IMR-90 (cell line): Measurements from ENCODE around the gene ACADS. TPM values are rescaled to one million over a fixed set of nuclear protein-coding genes. Genes with fewer than 3 reads are reported as not detected.

ENCODE experiments used
- ATAC-seq: fragments of 200-7000 bp; cut with Tn5 transposase; 2 replicates; pipeline ENCODE4 v1.9.1; 2020; ENCODE audit warnings: low read depth, mild to moderate bottlenecking, moderate library complexity
- BruUV-seq: library from RNA; stranded (reverse); fragments of 400-500 nt; replicated peaks from 2 replicates; lab custom pipeline; 2021; lab: Mats Ljungman, UMichigan
- CTCF ChIA-PET: fragments of 300-600 bp; formaldehyde crosslinking; extraction: SDS; loops from one replicate; lab custom pipeline; 2021; ENCODE audit warnings: antibody characterized with exemption; lab: Yijun Ruan, JAX
- POLR2A ChIA-PET: fragments of 300-600 bp; sonication (Branson Sonifier 250); formaldehyde crosslinking; loops from one replicate; lab custom pipeline; 2022; ENCODE audit warnings: antibody characterized with exemption; ENCODE audit not compliant: unreplicated experiment; lab: Charles Lee
- DNase-seq: peaks from one replicate; pipeline ENCODE4 v3.0.0; 2013
- H2AFZ ChIP-seq: replicated peaks from 2 replicates; pipeline ENCODE3; 2013; ENCODE audit warnings: low read length, mild to moderate bottlenecking; ENCODE audit not compliant: poor library complexity
- H2AK5ac ChIP-seq: 2 replicates; pipeline ENCODE4 v1.6.1; 2013; ENCODE audit warnings: low read depth, low read length, inconsistent platforms
- H2AK9ac ChIP-seq: replicated peaks from 2 replicates; pipeline ENCODE3; 2013; ENCODE audit warnings: mild to moderate bottlenecking, low read depth, low read length, moderate library complexity; ENCODE audit not compliant: poor library complexity
- H2BK120ac ChIP-seq: 2 replicates; pipeline ENCODE4 v1.6.1; 2013; ENCODE audit warnings: low read depth, low read length, inconsistent platforms
- H2BK15ac ChIP-seq: 3 replicates; pipeline ENCODE4 v1.6.1; 2013; ENCODE audit warnings: low read depth, low read length, inconsistent platforms
- H2BK20ac ChIP-seq: 2 replicates; pipeline ENCODE4 v1.6.1; 2013; ENCODE audit warnings: low read depth, mild to moderate bottlenecking, inconsistent platforms, low read length, moderate library complexity
- H2BK5ac ChIP-seq: 2 replicates; pipeline ENCODE4 v1.6.1; 2013; ENCODE audit warnings: mild to moderate bottlenecking, low read depth, low read length, inconsistent platforms; ENCODE audit not compliant: poor library complexity, severe bottlenecking
- H3K14ac ChIP-seq: replicated peaks from 2 replicates; pipeline ENCODE4 v1.6.1; 2013; ENCODE audit warnings: low read depth, low read length, inconsistent platforms
- H3K18ac ChIP-seq: 2 replicates; pipeline ENCODE4 v1.6.1; 2013; ENCODE audit warnings: low read depth, low read length, control low read depth
- H3K23ac ChIP-seq: 2 replicates; pipeline ENCODE4 v1.6.1; 2013; ENCODE audit warnings: low read depth, low read length, inconsistent platforms
- H3K27ac ChIP-seq: 2 replicates; pipeline ENCODE4 v1.5.1; 2013; ENCODE audit warnings: mild to moderate bottlenecking, control low read depth, low read length; ENCODE audit not compliant: insufficient read depth
- H3K27me3 ChIP-seq: 2 replicates; pipeline ENCODE4 v1.6.1; 2013; ENCODE audit warnings: low read length; ENCODE audit not compliant: control insufficient read depth, insufficient read depth
- H3K36me3 ChIP-seq: 2 replicates; pipeline ENCODE4 v1.6.1; 2013; ENCODE audit warnings: low read length, mixed read lengths; ENCODE audit not compliant: control insufficient read depth, insufficient read depth
- H3K4ac ChIP-seq: 2 replicates; pipeline ENCODE4 v1.6.1; 2013; ENCODE audit warnings: low read depth, low read length, inconsistent platforms
- H3K4me1 ChIP-seq: 2 replicates; pipeline ENCODE4 v1.6.1; 2013; ENCODE audit warnings: low read length, mixed read lengths; ENCODE audit not compliant: control insufficient read depth, insufficient read depth
- H3K4me2 ChIP-seq: 2 replicates; pipeline ENCODE4 v1.6.1; 2013; ENCODE audit warnings: low read depth, mild to moderate bottlenecking, control low read depth, low read length, moderate library complexity
- H3K4me3 ChIP-seq: 2 replicates; pipeline ENCODE4 v1.5.1; 2013; ENCODE audit warnings: low read depth, mild to moderate bottlenecking, control low read depth, low read length, moderate library complexity; ENCODE audit not compliant: insufficient read depth
- H3K56ac ChIP-seq: 2 replicates; pipeline ENCODE4 v1.6.1; 2013; ENCODE audit warnings: low read length, inconsistent platforms; ENCODE audit not compliant: insufficient read depth; ENCODE audit errors: extremely low read depth
- H3K79me1 ChIP-seq, 2 experiments: 2 replicates each; pipeline ENCODE4 v1.6.1; 2013; ENCODE audit warnings: low read length in 2 of 2, inconsistent platforms in 1 of 2, low read depth in 1 of 2
- H3K9ac ChIP-seq: 2 replicates; pipeline ENCODE4 v1.6.1; 2013; ENCODE audit warnings: low read depth, low read length, control low read depth
- H3K9me1 ChIP-seq: 2 replicates; pipeline ENCODE4 v1.6.1; 2013; ENCODE audit warnings: low read length, inconsistent platforms; ENCODE audit not compliant: insufficient read depth
- H3K9me3 ChIP-seq: 2 replicates; pipeline ENCODE4 v1.6.1; 2013; ENCODE audit warnings: low read length; ENCODE audit not compliant: control insufficient read depth, insufficient read depth
- H4K20me1 ChIP-seq: 2 replicates; pipeline ENCODE4 v1.6.1; 2013; ENCODE audit warnings: low read length, inconsistent platforms; ENCODE audit not compliant: insufficient read depth
- H4K5ac ChIP-seq: 2 replicates; pipeline ENCODE4 v1.6.1; 2013; ENCODE audit warnings: mild to moderate bottlenecking, low read depth, low read length, control low read depth
- H4K8ac ChIP-seq, 2 experiments: 2 replicates each; pipeline ENCODE4 v1.6.1; 2013; ENCODE audit warnings: low read depth in 2 of 2, low read length in 2 of 2, control low read depth in 1 of 2, inconsistent platforms in 1 of 2
- H4K91ac ChIP-seq: 2 replicates; pipeline ENCODE4 v1.6.1; 2013; ENCODE audit warnings: low read depth, low read length, inconsistent platforms; ENCODE audit not compliant: insufficient read depth
- BHLHE40 ChIP-seq: fragments of 150-350 bp; IDR thresholded peaks from 2 replicates; pipeline ENCODE4 v1.6.1; 2016; ENCODE audit warnings: mild to moderate bottlenecking, low read depth, low read length
- CEBPB ChIP-seq: IDR thresholded peaks from 2 replicates; pipeline ENCODE4 v1.6.1; 2012; ENCODE audit warnings: low read depth, low read length, improper control_type of control experiment
- CHD1 ChIP-seq: IDR thresholded peaks from 2 replicates; pipeline ENCODE4 v1.6.1; 2012; ENCODE audit warnings: low read depth, low read length, improper control_type of control experiment
- FOS ChIP-seq: fragments of 150-350 bp; IDR thresholded peaks from 2 replicates; pipeline ENCODE4 v1.6.1; 2016; ENCODE audit warnings: low read depth, low read length
- MAFK ChIP-seq: IDR thresholded peaks from 2 replicates; pipeline ENCODE4 v1.6.1; 2012; ENCODE audit warnings: low read depth, low read length, improper control_type of control experiment
- MAZ ChIP-seq: IDR thresholded peaks from 2 replicates; pipeline ENCODE4 v1.6.1; 2012; ENCODE audit warnings: low read depth, mild to moderate bottlenecking, low read length, improper control_type of control experiment, moderate library complexity, borderline replicate concordance
- MXI1 ChIP-seq: IDR thresholded peaks from 2 replicates; pipeline ENCODE4 v1.6.1; 2012; ENCODE audit warnings: low read depth, mild to moderate bottlenecking, low read length, moderate library complexity, borderline replicate concordance
- NFE2L2 ChIP-seq: fragments of 150-350 bp; IDR thresholded peaks from 2 replicates; pipeline ENCODE4 v1.6.1; 2016; ENCODE audit warnings: low read depth, mild to moderate bottlenecking, low read length
- POLR2A ChIP-seq: IDR thresholded peaks from 2 replicates; pipeline ENCODE4 v1.6.1; 2012; ENCODE audit warnings: mild to moderate bottlenecking, low read depth, low read length
- RAD21 ChIP-seq: IDR thresholded peaks from 2 replicates; pipeline ENCODE4 v1.6.1; 2012; ENCODE audit warnings: low read length, improper control_type of control experiment
- RCOR1 ChIP-seq: IDR thresholded peaks from 2 replicates; pipeline ENCODE4 v1.6.1; 2012; ENCODE audit warnings: mild to moderate bottlenecking, low read length, improper control_type of control experiment; ENCODE audit not compliant: insufficient replicate concordance
- RFX5 ChIP-seq: IDR thresholded peaks from 2 replicates; pipeline ENCODE4 v1.8.0; 2012; ENCODE audit warnings: low read depth, mild to moderate bottlenecking, low read length, moderate library complexity
- SMC3 ChIP-seq: fragments of 150-350 bp; IDR thresholded peaks from 2 replicates; pipeline ENCODE4 v1.6.1; 2016; ENCODE audit warnings: low read depth, mild to moderate bottlenecking, antibody characterized with exemption, low read length, moderate library complexity
- WGBS, 2 experiments: methylation state at CpG; one replicate each; pipeline versions ENCODE4 v1.1.5 to v1.1.7; 2013; ENCODE audit warnings: missing lambda C conversion rate in 2 of 2; ENCODE audit not compliant: insufficient read length in 1 of 2; ENCODE audit errors: extremely low coverage in 2 of 2; 5-methylcytosine and 5-hydroxymethylcytosine counted together
- dilution Hi-C: fragments of 300-500 bp; cut with HindIII; formaldehyde crosslinking; loops from one replicate; pipeline ENCODE4 v1.14.3; 2018; ENCODE audit warnings: low sequenced_read_pairs; ENCODE audit not compliant: unreplicated experiment
- in situ Hi-C: fragments of 300-500 bp; cut with MboI; formaldehyde crosslinking; loops from 3 replicates; pipeline ENCODE4 v1.14.3; 2019; ENCODE audit warnings: low sequenced_read_pairs, inconsistent platforms, mixed read lengths
- intact Hi-C: fragments of 100-400 bp; cut with micrococcal nuclease; formaldehyde crosslinking; loops from 2 replicates; pipeline ENCODE4 v1.10.0; 2022
- polyA plus RNA-seq, 3 experiments: library from polyadenylated mRNA; depleted of rRNA; stranded (reverse); fragments of >200 nt; gene quantifications; 2 replicates each; pipeline ENCODE4 v1.2.3, GENCODE V29; 2012; ENCODE audit warnings: low replicate concordance in 1 of 3
- total RNA-seq: library from RNA; depleted of rRNA; stranded (reverse); fragments of >200 nt; gene quantifications from 2 replicates; pipeline ENCODE4 v1.2.3, GENCODE V29; 2012
- TF ChIP-seq, protein P1 (sequence below): fragments of 150-350 bp; IDR thresholded peaks from 2 replicates; pipeline ENCODE4 v1.6.1; 2017; ENCODE audit warnings: mild to moderate bottlenecking, antibody characterized with exemption, low read length, low read depth
- TF ChIP-seq, protein P2 (sequence below): fragments of 150-350 bp; IDR thresholded peaks from 2 replicates; pipeline ENCODE4 v1.6.1; 2016; ENCODE audit warnings: low read depth, mild to moderate bottlenecking, low read length, moderate library complexity, borderline replicate concordance
- TF ChIP-seq, protein P3 (sequence below): conservative IDR thresholded peaks from 2 replicates; pipeline ENCODE4 v1.5.1; 2012; ENCODE audit warnings: mild to moderate bottlenecking, low read depth, low read length, improper control_type of control experiment

The ACADS gene
- total and polyA plus RNA-seq, 2 of the 4 experiments (the other 2 are of a cell fraction) = 2.9 to 5.5 TPM

DNA sequence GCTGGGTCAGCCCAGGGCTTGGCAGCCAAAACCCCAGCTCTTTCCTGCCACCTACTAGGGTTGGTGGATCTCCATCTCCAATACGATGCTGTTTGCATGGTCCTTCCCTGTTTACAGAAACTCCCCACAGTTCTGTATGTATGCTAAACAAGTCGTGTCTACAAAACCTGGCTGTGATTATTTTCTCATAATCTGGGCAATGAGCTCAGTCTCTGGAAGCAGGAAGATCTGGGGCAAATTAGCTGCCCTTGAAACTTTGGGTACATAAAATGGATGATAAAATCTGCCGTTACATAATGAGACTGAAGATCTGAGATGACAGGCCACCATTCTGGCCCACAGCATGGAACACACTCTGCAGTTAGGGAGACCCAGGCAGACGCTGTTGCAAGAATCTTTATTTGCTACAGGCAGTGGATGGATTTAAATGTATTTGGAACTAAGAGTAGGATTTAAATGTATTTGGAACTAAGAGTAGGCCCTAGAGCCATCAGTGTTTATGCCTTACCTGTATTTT is 31.7 kb downstream of the ACADS start:
- dilution Hi-C loops (no loop called here), in situ Hi-C loops (no loop called here), intact Hi-C loops (no loop called here)
- Histone ChIP-seq H3K4me2 (no peak overlapping the region), H3K4me3 (no peak overlapping the region), H2AK5ac (no peak overlapping the region), H2AK9ac (no peak overlapping the region), H3K23ac (no peak overlapping the region), H3K79me1 (no peaks in the 10 kb centered on the region), H4K5ac (no peak overlapping the region), H3K9me1 (no peaks in the 10 kb centered on the region; the same call in 1 of the 2 replicates), H3K27me3 (no peaks in the 10 kb centered on the region), H4K20me1 (no peaks in the 10 kb centered on the region), H3K9ac (no peak overlapping the region), H3K4me1 (no peaks in the 10 kb centered on the region), H2BK120ac (no peak overlapping the region), H3K36me3 (peaks cover 11% of the 10 kb centered on the region), H4K8ac (no peak overlapping the region), H2BK20ac (no peak overlapping the region), H3K4ac (no peak overlapping the region), H3K56ac (no peak overlapping the region), H3K14ac (no peak overlapping the region), H2BK15ac (no peak overlapping the region), H2AFZ (no peak overlapping the region), H4K91ac (no peak overlapping the region), H3K9me3 (peaks cover 3% of the 10 kb centered on the region; the same call in 1 of the 2 replicates), H3K18ac (no peak overlapping the region), H3K27ac (no peak overlapping the region), H2BK5ac (no peak overlapping the region)
- ChIA-PET POLR2A (no interaction called here), CTCF (no interaction called here)
- ATAC-seq (no peak), DNase-seq (no peak)
- no peak for TF ChIP-seq FOS
- TF ChIP-seq, protein P1, sequence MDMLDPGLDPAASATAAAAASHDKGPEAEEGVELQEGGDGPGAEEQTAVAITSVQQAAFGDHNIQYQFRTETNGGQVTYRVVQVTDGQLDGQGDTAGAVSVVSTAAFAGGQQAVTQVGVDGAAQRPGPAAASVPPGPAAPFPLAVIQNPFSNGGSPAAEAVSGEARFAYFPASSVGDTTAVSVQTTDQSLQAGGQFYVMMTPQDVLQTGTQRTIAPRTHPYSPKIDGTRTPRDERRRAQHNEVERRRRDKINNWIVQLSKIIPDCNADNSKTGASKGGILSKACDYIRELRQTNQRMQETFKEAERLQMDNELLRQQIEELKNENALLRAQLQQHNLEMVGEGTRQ = no peak
- no peak for TF ChIP-seq RCOR1
- TF ChIP-seq, protein P2, sequence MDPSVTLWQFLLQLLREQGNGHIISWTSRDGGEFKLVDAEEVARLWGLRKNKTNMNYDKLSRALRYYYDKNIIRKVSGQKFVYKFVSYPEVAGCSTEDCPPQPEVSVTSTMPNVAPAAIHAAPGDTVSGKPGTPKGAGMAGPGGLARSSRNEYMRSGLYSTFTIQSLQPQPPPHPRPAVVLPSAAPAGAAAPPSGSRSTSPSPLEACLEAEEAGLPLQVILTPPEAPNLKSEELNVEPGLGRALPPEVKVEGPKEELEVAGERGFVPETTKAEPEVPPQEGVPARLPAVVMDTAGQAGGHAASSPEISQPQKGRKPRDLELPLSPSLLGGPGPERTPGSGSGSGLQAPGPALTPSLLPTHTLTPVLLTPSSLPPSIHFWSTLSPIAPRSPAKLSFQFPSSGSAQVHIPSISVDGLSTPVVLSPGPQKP = no peak
- no peak for TF ChIP-seq MAFK
- no peak for TF ChIP-seq RFX5
- no peak for TF ChIP-seq MXI1
- TF ChIP-seq, protein P3, sequence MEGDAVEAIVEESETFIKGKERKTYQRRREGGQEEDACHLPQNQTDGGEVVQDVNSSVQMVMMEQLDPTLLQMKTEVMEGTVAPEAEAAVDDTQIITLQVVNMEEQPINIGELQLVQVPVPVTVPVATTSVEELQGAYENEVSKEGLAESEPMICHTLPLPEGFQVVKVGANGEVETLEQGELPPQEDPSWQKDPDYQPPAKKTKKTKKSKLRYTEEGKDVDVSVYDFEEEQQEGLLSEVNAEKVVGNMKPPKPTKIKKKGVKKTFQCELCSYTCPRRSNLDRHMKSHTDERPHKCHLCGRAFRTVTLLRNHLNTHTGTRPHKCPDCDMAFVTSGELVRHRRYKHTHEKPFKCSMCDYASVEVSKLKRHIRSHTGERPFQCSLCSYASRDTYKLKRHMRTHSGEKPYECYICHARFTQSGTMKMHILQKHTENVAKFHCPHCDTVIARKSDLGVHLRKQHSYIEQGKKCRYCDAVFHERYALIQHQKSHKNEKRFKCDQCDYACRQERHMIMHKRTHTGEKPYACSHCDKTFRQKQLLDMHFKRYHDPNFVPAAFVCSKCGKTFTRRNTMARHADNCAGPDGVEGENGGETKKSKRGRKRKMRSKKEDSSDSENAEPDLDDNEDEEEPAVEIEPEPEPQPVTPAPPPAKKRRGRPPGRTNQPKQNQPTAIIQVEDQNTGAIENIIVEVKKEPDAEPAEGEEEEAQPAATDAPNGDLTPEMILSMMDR = no peak
- TF ChIP-seq SMC3 = no peak
- no peak for TF ChIP-seq CHD1
- TF ChIP-seq RAD21 = no peak
- no peak for TF ChIP-seq POLR2A
- no peak for TF ChIP-seq MAZ
- no peak for TF ChIP-seq NFE2L2
- TF ChIP-seq CEBPB = no peak
- no peak for TF ChIP-seq BHLHE40
- no TSS peak for BruUV-seq
- WGBS, 2 experiments = 86% methylated on average over 2 of the region's 4 CpGs; no CpG with 5 or more reads in 1 of the 2 experiments
